HEK293 (cell line): ENCODE data around the gene CAPN12.
A peak's percentile ranks its signal among the peaks of the same experiment; 100 is the strongest.

Source experiments
- CTCF ChIA-PET: fragments of 350-600 bp; formaldehyde crosslinking; extraction: SDS; loops from one replicate; lab custom pipeline; 2021; ENCODE audit warnings: antibody characterized with exemption; lab: Yijun Ruan, JAX
- POLR2A ChIA-PET: fragments of 300-600 bp; formaldehyde crosslinking; extraction: SDS; loops from one replicate; lab custom pipeline; 2020; ENCODE audit warnings: antibody characterized with exemption, inconsistent platforms; lab: Yijun Ruan, JAX
- H3K27ac ChIP-seq: fragments of 200-500 bp; sonication (Bioruptor generic); 2 replicates; pipeline ENCODE4 v1.5.1; 2014; ENCODE audit warnings: low read depth, low read length, control low read depth, inconsistent platforms; ENCODE audit errors: extremely low read depth
- H3K36me3 ChIP-seq, 2 experiments: fragments of 200-500 bp in 1 of 2; sonication (Bioruptor generic) in 1 of 2; 1 replicate in 1 of 2; 2 replicates in 1 of 2; pipeline ENCODE4 v1.5.1; 2014 to 2017; ENCODE audit warnings: inconsistent platforms in 2 of 2, low read length in 2 of 2; ENCODE audit not compliant: control insufficient read depth in 2 of 2, insufficient read depth in 1 of 2
- H3K4me1 ChIP-seq: fragments of 200-500 bp; sonication (Bioruptor generic); 2 replicates; pipeline ENCODE4 v1.5.1; 2014; ENCODE audit warnings: mild to moderate bottlenecking, low read length, inconsistent platforms; ENCODE audit not compliant: control insufficient read depth, insufficient read depth
- H3K4me3 ChIP-seq: 2 replicates; pipeline ENCODE4 v1.5.1; 2011; ENCODE audit warnings: low read depth, mild to moderate bottlenecking, control low read depth, low read length, moderate library complexity
- H3K9me3 ChIP-seq: fragments of 200-500 bp; sonication (Bioruptor generic); 2 replicates; pipeline ENCODE4 v1.5.1; 2014; ENCODE audit warnings: low read depth, low read length, inconsistent platforms; ENCODE audit not compliant: control insufficient read depth, insufficient read depth
- EGR2 ChIP-seq: fragments of 450-650 bp; formaldehyde crosslinking; IDR thresholded peaks from 2 replicates; pipeline ENCODE4 v1.5.1; 2016; ENCODE audit warnings: low read depth, missing biosample characterization, missing genetic modification characterization
- HIC1 ChIP-seq: fragments of 450-650 bp; formaldehyde crosslinking; IDR thresholded peaks from 2 replicates; pipeline ENCODE4 v1.5.1; 2016; ENCODE audit warnings: missing biosample characterization, missing genetic modification characterization
- KLF8 ChIP-seq: fragments of 450-650 bp; formaldehyde crosslinking; IDR thresholded peaks from 2 replicates; pipeline ENCODE4 v1.5.1; 2016; ENCODE audit warnings: missing biosample characterization, missing genetic modification characterization
- PATZ1 ChIP-seq: fragments of 450-650 bp; formaldehyde crosslinking; IDR thresholded peaks from 2 replicates; pipeline ENCODE4 v1.5.1; 2016; ENCODE audit warnings: missing biosample characterization, missing genetic modification characterization
- SALL2 ChIP-seq: fragments of 450-650 bp; formaldehyde crosslinking; IDR thresholded peaks from 2 replicates; pipeline ENCODE4 v1.5.0; 2017; ENCODE audit warnings: missing biosample characterization, mild to moderate bottlenecking, missing genetic modification characterization, borderline replicate concordance
- ZBTB17 ChIP-seq: fragments of 450-650 bp; formaldehyde crosslinking; IDR thresholded peaks from 2 replicates; pipeline ENCODE4 v1.5.1; 2016; ENCODE audit warnings: missing biosample characterization, missing genetic modification characterization
- ZBTB48 ChIP-seq: fragments of 450-650 bp; formaldehyde crosslinking; IDR thresholded peaks from 2 replicates; pipeline ENCODE4 v1.5.1; 2016; ENCODE audit warnings: missing biosample characterization, missing genetic modification characterization
- ZFHX2 ChIP-seq: fragments of 450-650 bp; formaldehyde crosslinking; conservative IDR thresholded peaks from 2 replicates; pipeline ENCODE4 v1.5.1; 2016; ENCODE audit warnings: missing biosample characterization, missing genetic modification characterization
- ZNF155 ChIP-seq: fragments of 450-650 bp; formaldehyde crosslinking; IDR thresholded peaks from 2 replicates; pipeline ENCODE4 v1.5.1; 2016; ENCODE audit warnings: missing biosample characterization, missing genetic modification characterization
- ZNF18 ChIP-seq: fragments of 450-650 bp; formaldehyde crosslinking; IDR thresholded peaks from 2 replicates; pipeline ENCODE4 v1.5.1; 2016; ENCODE audit warnings: missing biosample characterization, missing genetic modification characterization
- ZNF211 ChIP-seq: fragments of 450-650 bp; formaldehyde crosslinking; IDR thresholded peaks from 2 replicates; pipeline ENCODE4 v1.5.1; 2016; ENCODE audit warnings: low read depth, missing biosample characterization, missing genetic modification characterization
- ZNF221 ChIP-seq: fragments of 450-650 bp; formaldehyde crosslinking; IDR thresholded peaks from 2 replicates; pipeline ENCODE4 v1.5.1; 2017; ENCODE audit warnings: missing biosample characterization, missing genetic modification characterization, borderline replicate concordance
- ZNF354C ChIP-seq: fragments of 450-650 bp; formaldehyde crosslinking; IDR thresholded peaks from 2 replicates; pipeline ENCODE4 v1.5.1; 2016; ENCODE audit warnings: missing biosample characterization, missing genetic modification characterization, low read depth, borderline replicate concordance
- ZNF366 ChIP-seq: fragments of 450-650 bp; formaldehyde crosslinking; conservative IDR thresholded peaks from 2 replicates; pipeline ENCODE4 v1.5.1; 2016; ENCODE audit warnings: missing biosample characterization, missing genetic modification characterization
- ZNF391 ChIP-seq: fragments of 450-650 bp; formaldehyde crosslinking; IDR thresholded peaks from 2 replicates; pipeline ENCODE4 v1.5.1; 2016; ENCODE audit warnings: low read depth, missing biosample characterization, missing genetic modification characterization, borderline replicate concordance
- ZNF398 ChIP-seq: fragments of 450-650 bp; formaldehyde crosslinking; IDR thresholded peaks from 2 replicates; pipeline ENCODE4 v1.5.1; 2017; ENCODE audit warnings: missing biosample characterization, missing genetic modification characterization
- ZNF513 ChIP-seq: fragments of 450-650 bp; IDR thresholded peaks from 2 replicates; pipeline ENCODE4 v1.5.1; 2018; ENCODE audit warnings: missing biosample characterization, missing genetic modification characterization
- ZNF596 ChIP-seq: fragments of 450-650 bp; IDR thresholded peaks from 2 replicates; pipeline ENCODE4 v1.5.0; 2018; ENCODE audit warnings: missing biosample characterization, mild to moderate bottlenecking, missing genetic modification characterization, moderate library complexity
- ZNF600 ChIP-seq: fragments of 450-650 bp; formaldehyde crosslinking; IDR thresholded peaks from 2 replicates; pipeline ENCODE4 v1.5.1; 2016; ENCODE audit warnings: missing biosample characterization, missing genetic modification characterization
- ZNF768 ChIP-seq: fragments of 450-650 bp; formaldehyde crosslinking; IDR thresholded peaks from 2 replicates; pipeline ENCODE4 v1.5.1; 2018; ENCODE audit warnings: missing biosample characterization, mild to moderate bottlenecking, missing genetic modification characterization
- ZNF791 ChIP-seq: fragments of 450-650 bp; formaldehyde crosslinking; IDR thresholded peaks from 2 replicates; pipeline ENCODE4 v1.5.1; 2016; ENCODE audit warnings: missing biosample characterization, missing genetic modification characterization

Gene CAPN12

GRCh38 chr19:38727868-38728660, 16.2 kb downstream of the CAPN12 start:
- Histone ChIP-seq H3K36me3 (peaks cover 77% of the 10 kb centered on the region in 2 experiments), H3K27ac (peak overlapping the region; percentile 37; the same call in 1 of the 2 replicates), H3K4me3 (no peak overlapping the region), H3K4me1 (no peaks in the 10 kb centered on the region), H3K9me3 (no peaks in the 10 kb centered on the region)
- ChIA-PET CTCF (interaction anchor here (0.5 to 1.1 kb wide), 10 partner anchors 9 to 440 kb away, joined by 3 to 5 read pairs (median 3); partner anchors contain the start of genes MRPS12 and SARS2), POLR2A (interaction anchor here (0.6 to 1.4 kb wide), 3 partner anchors 45 to 90 kb away, joined by 3 to 6 read pairs (median 4); partner anchors contain the start of gene ACTN4)
- TF ChIP-seq SALL2 (tag by site-specific recombination) (0 out of 2 replicates have a peak, but pooled peaks have one; percentile 28), ZNF18 (tag by site-specific recombination) (no peak), ZNF155 (tag by site-specific recombination) (no peak), ZNF513 (peak; percentile 79), ZNF354C (tag by site-specific recombination) (no peak), ZNF211 (tag by site-specific recombination) (no peak), ZNF791 (tag by site-specific recombination) (no peak), HIC1 (tag by site-specific recombination) (peak; percentile 82), ZNF600 (tag by site-specific recombination) (peak; percentile 89), KLF8 (tag by site-specific recombination) (0 out of 2 replicates have a peak, but pooled peaks have one; percentile 15), ZNF391 (tag by site-specific recombination) (0 out of 2 replicates have a peak, but pooled peaks have one; percentile 42), ZBTB17 (peak; percentile 40; the same call in 1 of the 2 replicates), ZNF768 (tag by site-specific recombination) (peak; percentile 79; the same call in 1 of the 2 replicates), ZNF366 (tag by site-specific recombination) (peak; percentile 67), ZFHX2 (tag by site-specific recombination) (peak; percentile 66), ZNF398 (tag by site-specific recombination) (peak; percentile 38; the same call in 1 of the 2 replicates), EGR2 (tag by site-specific recombination) (peak; percentile 86), ZNF221 (tag by site-specific recombination) (no peak), PATZ1 (0 out of 2 replicates have a peak, but pooled peaks have one; percentile 18), ZBTB48 (tag by site-specific recombination) (peak; percentile 12; the same call in 1 of the 2 replicates), ZNF596 (0 out of 2 replicates have a peak, but pooled peaks have one; percentile 47)
